ENCODE measurements around the gene TBC1D22A. TPM values are rescaled to one million over a fixed set of nuclear protein-coding genes. Genes with fewer than 3 reads are reported as not detected.

The TBC1D22A gene
- polyA plus RNA-seq, 1 of the 3 experiments (the other 2 are of a cell fraction): 16.5 TPM

DNA sequence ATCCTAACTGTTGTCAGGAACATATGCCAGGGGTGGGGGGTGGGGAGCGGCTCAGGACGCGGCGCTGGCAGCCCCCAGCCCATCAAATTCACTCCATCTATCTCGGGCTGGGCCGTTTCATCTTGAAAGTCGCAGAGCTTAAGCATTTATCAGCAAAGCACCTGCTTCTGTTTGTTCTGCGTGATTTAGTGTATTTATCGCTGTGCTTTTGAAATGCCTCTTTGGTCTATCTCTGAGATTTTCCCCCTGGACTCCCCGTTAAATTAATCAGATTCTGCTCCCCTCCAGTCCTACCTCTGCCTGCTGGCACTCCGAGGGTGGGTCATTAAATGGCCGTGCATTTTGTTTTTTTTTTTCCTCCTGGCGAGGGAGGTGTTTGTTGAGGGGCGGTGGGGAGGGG lies 446.2 kb downstream of the TBC1D22A start:
- H3F3A ChIP-seq (replicated peaks; ENCODE audit: insufficient read depth): no peaks in the 10 kb centered on the region
- CTCF ChIA-PET: no interaction called here
- POLR2A ChIA-PET: no interaction called here
- H4K20me1 ChIP-seq (ENCODE audit: insufficient read depth): no peaks in the 10 kb centered on the region
- DNase-seq: no peak
- no peaks in the 10 kb centered on the region for H3K9me3 ChIP-seq
- 31% methylated on average over 14 of the region's 14 CpGs for WGBS (ENCODE audit: low lambda C conversion rate)
- no peak overlapping the region for H3K4me2 ChIP-seq
- no peaks in the 10 kb centered on the region for H3K9me2 ChIP-seq
- no peak overlapping the region for H3K9ac ChIP-seq
- H2AFZ ChIP-seq (ENCODE audit: low read depth): no peak overlapping the region
- H3K27ac ChIP-seq (ENCODE audit: low read depth in 2 of 2, low read length in 1 of 2): no peak overlapping the region
- no peaks in the 10 kb centered on the region for H3K36me3 ChIP-seq (replicated peaks in 1 of 2; ENCODE audit: control insufficient read depth in 1 of 2, insufficient read depth in 2 of 2, low read length in 1 of 2)
- no peaks in the 10 kb centered on the region for H3K79me2 ChIP-seq (ENCODE audit: insufficient read depth)
- no peaks in the 10 kb centered on the region for H3K27me3 ChIP-seq (ENCODE audit: insufficient read depth)
- TF ChIP-seq RFX5 (IDR thresholded peaks at IDR 0.05; ENCODE audit: low read length) (no peak), RCOR1 (IDR thresholded peaks at IDR 0.05; ENCODE audit: low read length) (no peak), NFIC (IDR thresholded peaks at IDR 0.05; ENCODE audit: borderline replicate concordance) (no peak), EZH2phosphoT487 (IDR thresholded peaks at IDR 0.05; ENCODE audit: borderline replicate concordance, low read depth) (no peak), ZBTB33 (IDR thresholded peaks at IDR 0.05; ENCODE audit: borderline replicate concordance, low read depth) (no peak), EP300 (IDR thresholded peaks at IDR 0.05; ENCODE audit: borderline replicate concordance in 1 of 2, low read depth in 1 of 2, low read length in 1 of 2) (no peak), GATA2 (CRISPR knock-in tag; IDR thresholded peaks at IDR 0.05) (no peak), MXI1 (IDR thresholded peaks at IDR 0.05; ENCODE audit: low read depth, low read length) (no peak), GABPA (IDR thresholded peaks at IDR 0.05; ENCODE audit: low read depth) (no peak), RAD21 (IDR thresholded peaks at IDR 0.05; ENCODE audit: low read length) (no peak), NRF1 (IDR thresholded peaks at IDR 0.05; ENCODE audit: low read depth, low read length) (no peak), FOXM1 (IDR thresholded peaks at IDR 0.05; ENCODE audit: low read depth) (no peak), CHD2 (IDR thresholded peaks at IDR 0.05; ENCODE audit: low read length, partially characterized antibody) (no peak), YY1 (IDR thresholded peaks at IDR 0.05; ENCODE audit: low read depth) (no peak), ELF1 (IDR thresholded peaks at IDR 0.05) (no peak)
- TF ChIP-seq, protein P1, sequence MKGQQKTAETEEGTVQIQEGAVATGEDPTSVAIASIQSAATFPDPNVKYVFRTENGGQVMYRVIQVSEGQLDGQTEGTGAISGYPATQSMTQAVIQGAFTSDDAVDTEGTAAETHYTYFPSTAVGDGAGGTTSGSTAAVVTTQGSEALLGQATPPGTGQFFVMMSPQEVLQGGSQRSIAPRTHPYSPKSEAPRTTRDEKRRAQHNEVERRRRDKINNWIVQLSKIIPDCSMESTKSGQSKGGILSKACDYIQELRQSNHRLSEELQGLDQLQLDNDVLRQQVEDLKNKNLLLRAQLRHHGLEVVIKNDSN (IDR thresholded peaks at IDR 0.05; ENCODE audit: borderline replicate concordance, low read depth): no peak
- no peak overlapping the region for H3K4me3 ChIP-seq (ENCODE audit: low read depth in 2 of 2, low read length in 1 of 2)
- no peaks in the 10 kb centered on the region for H3K4me1 ChIP-seq (ENCODE audit: control insufficient read depth in 1 of 2, insufficient read depth in 2 of 2, low read depth in 1 of 2, low read length in 1 of 2)

GRCh38 chr22:47209040-47209514 lies 446.6 kb downstream of the TBC1D22A start:
- no peaks in the 10 kb centered on the region for H3F3A ChIP-seq (replicated peaks; ENCODE audit: insufficient read depth)
- no peaks in the 10 kb centered on the region for H3K36me3 ChIP-seq (replicated peaks in 1 of 2; ENCODE audit: control insufficient read depth in 1 of 2, insufficient read depth in 2 of 2, low read length in 1 of 2)
- H3K4me2 ChIP-seq: no peak overlapping the region
- 66% methylated on average over 8 of the region's 12 CpGs for WGBS (ENCODE audit: low lambda C conversion rate)
- H2AFZ ChIP-seq (ENCODE audit: low read depth): no peak overlapping the region
- H3K9me2 ChIP-seq: no peaks in the 10 kb centered on the region
- ChIA-PET POLR2A (no interaction called here), CTCF (no interaction called here)
- no peak for DNase-seq
- no peaks in the 10 kb centered on the region for H4K20me1 ChIP-seq (ENCODE audit: insufficient read depth)
- H3K27me3 ChIP-seq (ENCODE audit: insufficient read depth): no peaks in the 10 kb centered on the region
- H3K9ac ChIP-seq: no peak overlapping the region
- H3K27ac ChIP-seq (ENCODE audit: low read depth in 2 of 2, low read length in 1 of 2): no peak overlapping the region
- H3K4me3 ChIP-seq (ENCODE audit: low read depth in 2 of 2, low read length in 1 of 2): no peak overlapping the region
- H3K4me1 ChIP-seq (ENCODE audit: control insufficient read depth in 1 of 2, insufficient read depth in 2 of 2, low read depth in 1 of 2, low read length in 1 of 2): no peaks in the 10 kb centered on the region
- H3K79me2 ChIP-seq (ENCODE audit: insufficient read depth): no peaks in the 10 kb centered on the region
- H3K9me3 ChIP-seq: no peaks in the 10 kb centered on the region
- TF ChIP-seq, protein P2, sequence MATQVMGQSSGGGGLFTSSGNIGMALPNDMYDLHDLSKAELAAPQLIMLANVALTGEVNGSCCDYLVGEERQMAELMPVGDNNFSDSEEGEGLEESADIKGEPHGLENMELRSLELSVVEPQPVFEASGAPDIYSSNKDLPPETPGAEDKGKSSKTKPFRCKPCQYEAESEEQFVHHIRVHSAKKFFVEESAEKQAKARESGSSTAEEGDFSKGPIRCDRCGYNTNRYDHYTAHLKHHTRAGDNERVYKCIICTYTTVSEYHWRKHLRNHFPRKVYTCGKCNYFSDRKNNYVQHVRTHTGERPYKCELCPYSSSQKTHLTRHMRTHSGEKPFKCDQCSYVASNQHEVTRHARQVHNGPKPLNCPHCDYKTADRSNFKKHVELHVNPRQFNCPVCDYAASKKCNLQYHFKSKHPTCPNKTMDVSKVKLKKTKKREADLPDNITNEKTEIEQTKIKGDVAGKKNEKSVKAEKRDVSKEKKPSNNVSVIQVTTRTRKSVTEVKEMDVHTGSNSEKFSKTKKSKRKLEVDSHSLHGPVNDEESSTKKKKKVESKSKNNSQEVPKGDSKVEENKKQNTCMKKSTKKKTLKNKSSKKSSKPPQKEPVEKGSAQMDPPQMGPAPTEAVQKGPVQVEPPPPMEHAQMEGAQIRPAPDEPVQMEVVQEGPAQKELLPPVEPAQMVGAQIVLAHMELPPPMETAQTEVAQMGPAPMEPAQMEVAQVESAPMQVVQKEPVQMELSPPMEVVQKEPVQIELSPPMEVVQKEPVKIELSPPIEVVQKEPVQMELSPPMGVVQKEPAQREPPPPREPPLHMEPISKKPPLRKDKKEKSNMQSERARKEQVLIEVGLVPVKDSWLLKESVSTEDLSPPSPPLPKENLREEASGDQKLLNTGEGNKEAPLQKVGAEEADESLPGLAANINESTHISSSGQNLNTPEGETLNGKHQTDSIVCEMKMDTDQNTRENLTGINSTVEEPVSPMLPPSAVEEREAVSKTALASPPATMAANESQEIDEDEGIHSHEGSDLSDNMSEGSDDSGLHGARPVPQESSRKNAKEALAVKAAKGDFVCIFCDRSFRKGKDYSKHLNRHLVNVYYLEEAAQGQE (IDR thresholded peaks at IDR 0.05; ENCODE audit: low read depth, low read length): no peak
- TF ChIP-seq SIN3A (IDR thresholded peaks at IDR 0.05; ENCODE audit: borderline replicate concordance, low read depth, low read length) (no peak), FOXM1 (IDR thresholded peaks at IDR 0.05; ENCODE audit: low read depth) (no peak), SMC3 (IDR thresholded peaks at IDR 0.05; ENCODE audit: low read depth, low read length) (no peak), GABPA (IDR thresholded peaks at IDR 0.05; ENCODE audit: low read depth) (no peak), TAF1 (IDR thresholded peaks at IDR 0.05; ENCODE audit: borderline replicate concordance, low read depth, low read length) (no peak), RAD21 (IDR thresholded peaks at IDR 0.05; ENCODE audit: low read length) (no peak), FOSL2 (IDR thresholded peaks at IDR 0.05; ENCODE audit: borderline replicate concordance, low read depth) (no peak), USF2 (IDR thresholded peaks at IDR 0.05; ENCODE audit: borderline replicate concordance, low read depth, low read length) (no peak), POLR2AphosphoS5 (IDR thresholded peaks at IDR 0.05; ENCODE audit: low read depth, low read length) (no peak), MXI1 (IDR thresholded peaks at IDR 0.05; ENCODE audit: low read depth, low read length) (no peak)
